DND-41 (cell line): ENCODE data around the gene SLC6A12.

ENCODE experiments used
- ATAC-seq: fragments of 200-7000 bp; cut with Tn5 transposase; 3 replicates; pipeline ENCODE4 v1.9.1; 2021; ENCODE audit warnings: low read depth; ENCODE audit not compliant: insufficient read depth
- DNase-seq: peaks from one replicate; pipeline ENCODE4 v3.0.0-alpha.2; 2020
- H2AFZ ChIP-seq: 2 replicates; pipeline ENCODE4 v1.6.0; 2012; ENCODE audit warnings: low read depth, low read length
- H3K27ac ChIP-seq: 2 replicates; pipeline ENCODE4 v1.5.1; 2012; ENCODE audit warnings: low read length, inconsistent platforms
- H3K27me3 ChIP-seq: fragments of 200-600 bp; sonication (generic); 2 replicates; pipeline ENCODE4 v1.6.0; 2012; ENCODE audit warnings: low read length, mild to moderate bottlenecking, inconsistent platforms; ENCODE audit not compliant: insufficient read depth, poor library complexity
- H3K36me3 ChIP-seq: 2 replicates; pipeline ENCODE4 v1.5.1; 2012; ENCODE audit warnings: low read length, inconsistent platforms; ENCODE audit not compliant: insufficient read depth
- H3K4me1 ChIP-seq: 2 replicates; pipeline ENCODE4 v1.5.1; 2012; ENCODE audit warnings: mild to moderate bottlenecking, low read length; ENCODE audit not compliant: insufficient read depth
- H3K4me2 ChIP-seq: 2 replicates; pipeline ENCODE4 v1.6.0; 2012; ENCODE audit warnings: mild to moderate bottlenecking, moderate library complexity, low read length, inconsistent platforms; ENCODE audit not compliant: insufficient read depth
- H3K4me3 ChIP-seq, 2 experiments: fragments of 200-600 bp in 1 of 2; shearing (Covaris generic) in 1 of 2; 2 replicates each; pipeline ENCODE4 v1.5.1; 2012 to 2016; ENCODE audit warnings: inconsistent platforms in 2 of 2, low read length in 2 of 2, mild to moderate bottlenecking in 2 of 2, low read depth in 1 of 2, moderate library complexity in 1 of 2
- H3K79me2 ChIP-seq: 2 replicates; pipeline ENCODE4 v1.6.0; 2012; ENCODE audit warnings: low read length, inconsistent platforms; ENCODE audit not compliant: insufficient read depth
- H3K9ac ChIP-seq: 2 replicates; pipeline ENCODE4 v1.6.0; 2012; ENCODE audit warnings: low read depth, mild to moderate bottlenecking, inconsistent platforms, low read length, moderate library complexity
- H3K9me3 ChIP-seq: 2 replicates; pipeline ENCODE4 v1.5.1; 2012; ENCODE audit warnings: low read length, moderate library complexity, mild to moderate bottlenecking, inconsistent platforms; ENCODE audit not compliant: insufficient read depth, severe bottlenecking
- H4K20me1 ChIP-seq: 2 replicates; pipeline ENCODE4 v1.6.0; 2012; ENCODE audit warnings: low read length; ENCODE audit not compliant: insufficient read depth
- EZH2 ChIP-seq: IDR thresholded peaks from 3 replicates; pipeline ENCODE4 v1.6.1; 2012; ENCODE audit warnings: borderline replicate concordance, low read depth, mild to moderate bottlenecking, moderate library complexity, low read length, inconsistent platforms; ENCODE audit not compliant: severe bottlenecking
- TF ChIP-seq, protein P1 (sequence below): IDR thresholded peaks from 2 replicates; pipeline ENCODE4 v1.5.1; 2012; ENCODE audit warnings: borderline replicate concordance, low read length, moderate library complexity, mild to moderate bottlenecking; ENCODE audit not compliant: poor library complexity, severe bottlenecking; ENCODE audit errors: extremely low read depth

Gene SLC6A12

DNA sequence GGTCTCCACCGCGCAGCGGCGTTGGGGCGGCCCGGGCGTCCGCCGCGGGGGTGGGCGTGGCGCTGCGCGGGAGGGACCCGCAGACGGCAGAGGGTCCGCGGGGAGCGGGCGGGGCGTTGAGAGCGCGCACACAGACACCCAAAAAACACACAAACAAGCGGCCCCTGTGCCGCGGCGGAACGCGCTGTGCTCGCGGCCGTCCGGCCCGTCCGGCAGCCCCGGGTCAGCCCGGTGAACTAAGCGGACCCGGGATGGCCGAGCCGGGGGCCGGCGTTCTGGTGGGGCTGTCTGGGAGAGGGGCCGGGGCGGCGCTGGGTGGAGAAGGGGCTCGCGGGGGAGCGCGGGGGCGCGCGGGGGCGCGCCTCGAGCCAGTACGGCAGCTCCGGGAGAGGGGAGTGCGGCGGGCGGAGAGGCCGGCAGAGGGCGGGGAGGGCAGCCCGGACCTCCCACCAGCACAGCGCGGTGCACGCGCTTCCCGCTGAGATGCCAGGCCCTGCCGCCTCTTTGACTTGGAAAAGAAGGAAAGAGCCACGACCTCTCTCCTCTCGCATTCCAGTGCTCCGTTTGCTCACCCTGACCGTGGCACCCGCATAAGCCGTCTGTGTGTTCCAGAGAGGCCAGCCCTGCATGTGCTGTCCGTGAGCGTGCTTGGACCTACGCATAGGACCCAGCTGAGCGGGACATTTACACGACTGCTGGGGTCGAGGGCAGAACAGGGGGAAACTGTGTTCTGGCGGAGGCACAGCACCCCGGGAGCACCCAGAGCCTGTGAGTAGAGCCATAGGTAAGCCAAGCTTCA lies 10.3 kb downstream of the SLC6A12 start:
- Histone ChIP-seq H3K27ac (no peak overlapping the region), H2AFZ (no peak overlapping the region), H3K4me3 (no peak overlapping the region), H3K9ac (no peak overlapping the region), H3K4me2 (no peak overlapping the region), H3K4me1 (no peaks in the 10 kb centered on the region), H3K27me3 (no peaks in the 10 kb centered on the region), H3K79me2 (no peaks in the 10 kb centered on the region), H3K36me3 (no peaks in the 10 kb centered on the region), H4K20me1 (0 out of 2 replicates have a peak, but pooled peaks cover 5% of the 10 kb centered on the region), H3K9me3 (no peaks in the 10 kb centered on the region)
- TF ChIP-seq, protein P1, sequence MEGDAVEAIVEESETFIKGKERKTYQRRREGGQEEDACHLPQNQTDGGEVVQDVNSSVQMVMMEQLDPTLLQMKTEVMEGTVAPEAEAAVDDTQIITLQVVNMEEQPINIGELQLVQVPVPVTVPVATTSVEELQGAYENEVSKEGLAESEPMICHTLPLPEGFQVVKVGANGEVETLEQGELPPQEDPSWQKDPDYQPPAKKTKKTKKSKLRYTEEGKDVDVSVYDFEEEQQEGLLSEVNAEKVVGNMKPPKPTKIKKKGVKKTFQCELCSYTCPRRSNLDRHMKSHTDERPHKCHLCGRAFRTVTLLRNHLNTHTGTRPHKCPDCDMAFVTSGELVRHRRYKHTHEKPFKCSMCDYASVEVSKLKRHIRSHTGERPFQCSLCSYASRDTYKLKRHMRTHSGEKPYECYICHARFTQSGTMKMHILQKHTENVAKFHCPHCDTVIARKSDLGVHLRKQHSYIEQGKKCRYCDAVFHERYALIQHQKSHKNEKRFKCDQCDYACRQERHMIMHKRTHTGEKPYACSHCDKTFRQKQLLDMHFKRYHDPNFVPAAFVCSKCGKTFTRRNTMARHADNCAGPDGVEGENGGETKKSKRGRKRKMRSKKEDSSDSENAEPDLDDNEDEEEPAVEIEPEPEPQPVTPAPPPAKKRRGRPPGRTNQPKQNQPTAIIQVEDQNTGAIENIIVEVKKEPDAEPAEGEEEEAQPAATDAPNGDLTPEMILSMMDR: no peak
- TF ChIP-seq EZH2: no peak
- no peak for ATAC-seq
- no peak for DNase-seq

DNA sequence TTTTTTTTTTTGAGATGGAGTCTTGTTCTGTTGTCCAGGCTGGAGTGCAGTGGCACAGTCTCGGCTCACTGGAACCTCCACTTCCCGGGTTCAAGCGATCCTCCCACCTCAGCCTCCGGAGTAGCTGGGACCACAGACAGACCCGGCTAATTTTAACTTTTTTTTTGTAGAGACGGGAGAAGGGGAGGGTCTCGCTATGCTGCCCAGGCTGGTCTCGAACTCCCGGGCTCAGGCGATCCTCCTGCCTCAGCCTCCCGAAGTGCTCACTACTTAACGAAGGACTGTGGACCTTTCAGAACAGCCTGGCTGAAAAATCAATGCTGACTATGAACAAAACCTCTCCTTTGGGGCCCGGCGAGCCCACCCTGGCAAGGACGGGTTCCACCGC lies 10.9 kb downstream of the SLC6A12 start:
- no peak overlapping the region for H2AFZ ChIP-seq
- no peak for TF ChIP-seq EZH2
- TF ChIP-seq, protein P1: no peak

DNA sequence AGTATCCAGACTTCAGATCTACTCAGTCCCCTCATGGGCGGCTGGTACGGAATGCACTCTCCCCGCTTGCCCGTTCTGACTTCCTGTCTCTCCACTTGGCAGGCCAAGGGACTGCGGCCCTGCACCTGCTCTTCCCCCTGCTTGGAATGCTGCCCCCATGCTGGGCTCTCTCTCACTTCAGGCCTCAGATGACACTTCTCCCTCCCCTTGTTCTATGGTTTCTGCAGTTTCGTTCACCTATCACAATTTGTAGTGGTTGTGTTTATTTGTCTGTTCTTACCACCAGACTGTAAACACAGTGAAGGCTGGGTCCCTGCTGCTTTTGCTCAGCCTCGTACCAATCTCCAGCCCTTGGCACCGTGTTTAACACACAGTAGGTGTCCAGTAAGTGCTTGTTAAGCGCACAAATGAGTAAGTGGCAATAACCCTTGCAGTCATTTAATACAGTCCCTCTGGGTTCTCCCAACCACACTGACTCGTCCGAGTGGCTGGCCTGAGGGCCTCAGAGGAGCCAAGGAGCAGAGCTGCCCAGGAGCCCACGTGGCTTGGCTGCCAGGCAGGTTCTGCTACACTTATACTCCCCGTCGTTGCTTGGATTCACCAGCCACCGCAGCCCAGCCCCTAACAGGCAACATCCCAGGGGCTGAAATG lies 11.8 kb downstream of the SLC6A12 start:
- no peaks in the 10 kb centered on the region for H3K9me3 ChIP-seq
- no peaks in the 10 kb centered on the region for H3K79me2 ChIP-seq
- no peak overlapping the region for H3K4me3 ChIP-seq
- TF ChIP-seq EZH2: no peak
- TF ChIP-seq, protein P1: no peak
- H3K27ac ChIP-seq: no peak overlapping the region
- no peaks in the 10 kb centered on the region for H3K4me1 ChIP-seq
- no peak overlapping the region for H3K4me2 ChIP-seq
- H2AFZ ChIP-seq: no peak overlapping the region
- H3K36me3 ChIP-seq: no peaks in the 10 kb centered on the region
- ATAC-seq (no peak), DNase-seq (no peak)
- H3K27me3 ChIP-seq: no peaks in the 10 kb centered on the region
- H4K20me1 ChIP-seq: 0 out of 2 replicates have a peak, but pooled peaks cover 5% of the 10 kb centered on the region
- no peak overlapping the region for H3K9ac ChIP-seq

More for the DNA sequence above, 10.9 kb downstream of the SLC6A12 start:
- H4K20me1 ChIP-seq: 0 out of 2 replicates have a peak, but pooled peaks cover 5% of the 10 kb centered on the region
- no peak overlapping the region for H3K9ac ChIP-seq
- DNase-seq (no peak), ATAC-seq (no peak)
- H3K27ac ChIP-seq: no peak overlapping the region
- H3K4me1 ChIP-seq: no peaks in the 10 kb centered on the region
- H3K27me3 ChIP-seq: no peaks in the 10 kb centered on the region
- H3K4me2 ChIP-seq: no peak overlapping the region
- H3K36me3 ChIP-seq: no peaks in the 10 kb centered on the region
- H3K4me3 ChIP-seq: no peak overlapping the region
- H3K79me2 ChIP-seq: no peaks in the 10 kb centered on the region
- H3K9me3 ChIP-seq: no peaks in the 10 kb centered on the region
